Measurements from ENCODE around the gene GADD45B.

GADD45B gene

GRCh38 chr19:2475702-2476450 lies at the start of gene GADD45B:
TSS of gene GADD45B (plus strand) at chr19:2476127. CDS start at chr19:2476359, 232 bp downstream.
- no peaks in the 10 kb centered on the region for H3K27me3 ChIP-seq (ENCODE audit: low read depth, low read length)
- H3K4me1 ChIP-seq (ENCODE audit: low read length) = peaks cover 18% of the 10 kb centered on the region
- H4K20me1 ChIP-seq (ENCODE audit: insufficient read depth, low read length) = peaks cover 26% of the 10 kb centered on the region
- H3K4me2 ChIP-seq (ENCODE audit: low read length) = peak within 1 kb of the TSS; percentile 97
- peak within 1 kb of the TSS; percentile 87 for H3K27ac ChIP-seq (ENCODE audit: low read length)
- TF ChIP-seq CTCF (IDR thresholded peaks at IDR 0.05; ENCODE audit: low read depth, low read length) (no peak), EZH2phosphoT487 (IDR thresholded peaks at IDR 0.05; ENCODE audit: low read depth) (0 out of 2 replicates have a peak, but pooled peaks have one; percentile 22)
- H3K79me2 ChIP-seq (ENCODE audit: low read length) = peaks cover 39% of the 10 kb centered on the region
- no peak within 1 kb of the TSS for H2AFZ ChIP-seq (ENCODE audit: low read depth, low read length)
- peaks cover 27% of the 10 kb centered on the region for H3K36me3 ChIP-seq (replicated peaks; ENCODE audit: low read depth, low read length)
- peak within 1 kb of the TSS; percentile 86 for H3K4me3 ChIP-seq (ENCODE audit: low read length)
- H3K9ac ChIP-seq (ENCODE audit: low read length) = peak within 1 kb of the TSS; percentile 97
- H3K9me3 ChIP-seq (ENCODE audit: insufficient read depth, low read length) = no peaks in the 10 kb centered on the region

GRCh38 chr19:2426611-2427428 lies 49.1 kb upstream of the GADD45B start:
- Histone ChIP-seq H3K27ac (ENCODE audit: low read length) (peak overlapping the region; percentile 85), H3K9me3 (ENCODE audit: insufficient read depth, low read length) (no peaks in the 10 kb centered on the region), H3K4me3 (ENCODE audit: low read length) (peak overlapping the region; percentile 80), H2AFZ (ENCODE audit: low read depth, low read length) (peak overlapping the region; percentile 30; the same call in 1 of the 2 replicates), H3K9ac (ENCODE audit: low read length) (peak overlapping the region; percentile 78), H3K27me3 (ENCODE audit: low read depth, low read length) (no peaks in the 10 kb centered on the region), H4K20me1 (ENCODE audit: insufficient read depth, low read length) (peaks cover 20% of the 10 kb centered on the region), H3K79me2 (ENCODE audit: low read length) (peaks cover 38% of the 10 kb centered on the region), H3K4me1 (ENCODE audit: low read length) (peaks cover 13% of the 10 kb centered on the region), H3K36me3 (replicated peaks; ENCODE audit: low read depth, low read length) (peaks cover 46% of the 10 kb centered on the region), H3K4me2 (ENCODE audit: low read length) (peak overlapping the region; percentile 90)
- no peak for TF ChIP-seq EZH2phosphoT487 (IDR thresholded peaks at IDR 0.05; ENCODE audit: low read depth)
- TF ChIP-seq CTCF (IDR thresholded peaks at IDR 0.05; ENCODE audit: low read depth, low read length) = no peak

GRCh38 chr19:2427429-2428320 lies 48.3 kb upstream of the GADD45B start, which contains the start of gene TIMM13:
TSS of gene TIMM13 (minus strand) at chr19:2427586. CDS start at chr19:2427533, 53 bp downstream.
- peak within 1 kb of the TSS; percentile 78 for H3K9ac ChIP-seq (ENCODE audit: low read length)
- peaks cover 13% of the 10 kb centered on the region for H3K4me1 ChIP-seq (ENCODE audit: low read length)
- H3K27ac ChIP-seq (ENCODE audit: low read length) = peak within 1 kb of the TSS; percentile 85
- H3K79me2 ChIP-seq (ENCODE audit: low read length) = peaks cover 38% of the 10 kb centered on the region
- peak within 1 kb of the TSS; percentile 94 for H2AFZ ChIP-seq (ENCODE audit: low read depth, low read length)
- peak within 1 kb of the TSS; percentile 90 for H3K4me2 ChIP-seq (ENCODE audit: low read length)
- no peaks in the 10 kb centered on the region for H3K27me3 ChIP-seq (ENCODE audit: low read depth, low read length)
- no peaks in the 10 kb centered on the region for H3K9me3 ChIP-seq (ENCODE audit: insufficient read depth, low read length)
- peaks cover 53% of the 10 kb centered on the region for H3K36me3 ChIP-seq (replicated peaks; ENCODE audit: low read depth, low read length)
- H3K4me3 ChIP-seq (ENCODE audit: low read length) = peak within 1 kb of the TSS; percentile 80
- TF ChIP-seq CTCF (IDR thresholded peaks at IDR 0.05; ENCODE audit: low read depth, low read length) (no peak), EZH2phosphoT487 (IDR thresholded peaks at IDR 0.05; ENCODE audit: low read depth) (no peak)
- H4K20me1 ChIP-seq (ENCODE audit: insufficient read depth, low read length) = peaks cover 20% of the 10 kb centered on the region
